ENCODE measurements around the gene EBP. TPM values are rescaled to one million over a fixed set of nuclear protein-coding genes. Genes with fewer than 3 reads are reported as not detected.
A peak's percentile ranks its signal among the peaks of the same experiment; 100 is the strongest.

Gene EBP
- total RNA-seq, 2 donors from 2014 or later: 3.5 to 18.8 TPM

- TF ChIP-seq CTCF (IDR thresholded peaks at IDR 0.05): no peak
- ATAC-seq (ENCODE audit: insufficient number of reproducible peaks, low FRiP score, low read depth): peak; percentile 89
- peaks cover 10% of the 10 kb centered on the region for H3K36me3 ChIP-seq
These were observed 36.7 kb downstream of the EBP start for GRCh38 chrX:48558271-48558670.

GRCh38 chrX:48559636-48560035 lies 38.0 kb downstream of the EBP start:
- H3K4me1 ChIP-seq (ENCODE audit: control insufficient read depth in 1 of 2, low read depth in 2 of 2): no peaks in the 10 kb centered on the region
- H3K4me3 ChIP-seq: no peak overlapping the region
- no peaks in the 10 kb centered on the region for H3K9me3 ChIP-seq
- TF ChIP-seq CTCF (IDR thresholded peaks at IDR 0.05): no peak
- H3K27ac ChIP-seq: no peak overlapping the region
- DNase-seq (ENCODE audit: low spot score) (no peak), ATAC-seq (ENCODE audit: insufficient number of reproducible peaks, low FRiP score, low read depth) (no peak)
- no peaks in the 10 kb centered on the region for H3K27me3 ChIP-seq (replicated peaks; ENCODE audit: insufficient read depth)
- peaks cover 10% of the 10 kb centered on the region for H3K36me3 ChIP-seq

More at GRCh38 chrX:48558271-48558670, 36.7 kb downstream of the EBP start:
- H3K27ac ChIP-seq: peak overlapping the region in 1 of 2 donors; percentile 11
- no peaks in the 10 kb centered on the region for H3K4me1 ChIP-seq (ENCODE audit: control insufficient read depth in 1 of 2, low read depth in 2 of 2)
- DNase-seq (ENCODE audit: low spot score): no peak
- H3K27me3 ChIP-seq (replicated peaks; ENCODE audit: insufficient read depth): no peaks in the 10 kb centered on the region
- no peaks in the 10 kb centered on the region for H3K9me3 ChIP-seq
- H3K4me3 ChIP-seq: no peak overlapping the region

- no peaks in the 10 kb centered on the region for H3K27me3 ChIP-seq (replicated peaks; ENCODE audit: insufficient read depth)
- H3K4me3 ChIP-seq: no peak overlapping the region
- DNase-seq (ENCODE audit: low spot score): no peak
- H3K4me1 ChIP-seq (ENCODE audit: control insufficient read depth in 1 of 2, low read depth in 2 of 2): no peaks in the 10 kb centered on the region
- no peak for ATAC-seq (ENCODE audit: insufficient number of reproducible peaks, low FRiP score, low read depth)
- TF ChIP-seq CTCF (IDR thresholded peaks at IDR 0.05): no peak
- no peaks in the 10 kb centered on the region for H3K9me3 ChIP-seq
- peaks cover 10% of the 10 kb centered on the region for H3K36me3 ChIP-seq
- no peak overlapping the region for H3K27ac ChIP-seq
These were observed 38.4 kb downstream of the EBP start for GRCh38 chrX:48560056-48560455.

- TF ChIP-seq CTCF (IDR thresholded peaks at IDR 0.05): no peak
- H3K4me3 ChIP-seq: no peak overlapping the region
- no peaks in the 10 kb centered on the region for H3K27me3 ChIP-seq (replicated peaks; ENCODE audit: insufficient read depth)
- ATAC-seq (ENCODE audit: insufficient number of reproducible peaks, low FRiP score, low read depth): no peak
- no peak overlapping the region for H3K27ac ChIP-seq
- no peaks in the 10 kb centered on the region for H3K9me3 ChIP-seq
- no peak for DNase-seq (ENCODE audit: low spot score)
- H3K36me3 ChIP-seq: peaks cover 10% of the 10 kb centered on the region
- H3K4me1 ChIP-seq (ENCODE audit: control insufficient read depth in 1 of 2, low read depth in 2 of 2): no peaks in the 10 kb centered on the region
These were observed 39.1 kb downstream of the EBP start for GRCh38 chrX:48560681-48561080.

- H3K36me3 ChIP-seq: no peaks in the 10 kb centered on the region
- ATAC-seq (ENCODE audit: insufficient number of reproducible peaks, low FRiP score, low read depth) (no peak), DNase-seq (ENCODE audit: low spot score) (no peak)
- no peaks in the 10 kb centered on the region for H3K27me3 ChIP-seq (replicated peaks; ENCODE audit: insufficient read depth)
- TF ChIP-seq CTCF (IDR thresholded peaks at IDR 0.05): no peak
- no peaks in the 10 kb centered on the region for H3K9me3 ChIP-seq
- H3K27ac ChIP-seq: no peak overlapping the region
- no peaks in the 10 kb centered on the region for H3K4me1 ChIP-seq (ENCODE audit: control insufficient read depth in 1 of 2, low read depth in 2 of 2)
- H3K4me3 ChIP-seq: no peak overlapping the region
These were observed 48.4 kb downstream of the EBP start for GRCh38 chrX:48569958-48570357.
